T-helper 17 cell (primary cell): Measurements from ENCODE around the gene PTCH2. TPM values are rescaled to one million over a fixed set of nuclear protein-coding genes. Genes with fewer than 3 reads are reported as not detected.

Source experiments
- ATAC-seq: fragments of 150-1000 bp; cut with Tn5 transposase; 2 replicates; pipeline ENCODE4 v1.10.0; 2021; ENCODE audit warnings: mild to moderate bottlenecking, moderate library complexity
- DNase-seq, 3 donors: peaks; one replicate each; pipeline versions ENCODE4 v3.0.0 to v3.0.0-alpha.2; 2020 to 2021
- H3K9me3 ChIP-seq: one replicate; pipeline ENCODE4 v1.7.0; 2013; ENCODE audit warnings: low read length, mild to moderate bottlenecking; ENCODE audit not compliant: control insufficient read depth, poor library complexity, severe bottlenecking
- H3K27ac Mint-ChIP-seq: one replicate; pipeline ENCODE4 v1.8.0; 2022; ENCODE audit warnings: mild to moderate bottlenecking, moderate library complexity, mixed read lengths
- H3K27me3 Mint-ChIP-seq: one replicate; pipeline ENCODE4 v1.8.0; 2022; ENCODE audit warnings: mixed read lengths
- H3K36me3 Mint-ChIP-seq: one replicate; pipeline ENCODE4 v1.8.0; 2022; ENCODE audit warnings: low read depth, mixed read lengths
- H3K4me1 Mint-ChIP-seq: one replicate; pipeline ENCODE4 v1.8.0; 2022; ENCODE audit warnings: mild to moderate bottlenecking, mixed read lengths
- H3K4me3 Mint-ChIP-seq: one replicate; pipeline ENCODE4 v1.8.0; 2022; ENCODE audit warnings: mild to moderate bottlenecking, moderate library complexity, mixed read lengths
- total RNA-seq, 4 donors: library from RNA in 2 of 4; stranded (reverse) in 2 of 4; gene quantifications; one replicate each; pipeline ENCODE4 v1.2.3 and lab custom pipeline; 2022 to 2026

The PTCH2 gene, protein sequence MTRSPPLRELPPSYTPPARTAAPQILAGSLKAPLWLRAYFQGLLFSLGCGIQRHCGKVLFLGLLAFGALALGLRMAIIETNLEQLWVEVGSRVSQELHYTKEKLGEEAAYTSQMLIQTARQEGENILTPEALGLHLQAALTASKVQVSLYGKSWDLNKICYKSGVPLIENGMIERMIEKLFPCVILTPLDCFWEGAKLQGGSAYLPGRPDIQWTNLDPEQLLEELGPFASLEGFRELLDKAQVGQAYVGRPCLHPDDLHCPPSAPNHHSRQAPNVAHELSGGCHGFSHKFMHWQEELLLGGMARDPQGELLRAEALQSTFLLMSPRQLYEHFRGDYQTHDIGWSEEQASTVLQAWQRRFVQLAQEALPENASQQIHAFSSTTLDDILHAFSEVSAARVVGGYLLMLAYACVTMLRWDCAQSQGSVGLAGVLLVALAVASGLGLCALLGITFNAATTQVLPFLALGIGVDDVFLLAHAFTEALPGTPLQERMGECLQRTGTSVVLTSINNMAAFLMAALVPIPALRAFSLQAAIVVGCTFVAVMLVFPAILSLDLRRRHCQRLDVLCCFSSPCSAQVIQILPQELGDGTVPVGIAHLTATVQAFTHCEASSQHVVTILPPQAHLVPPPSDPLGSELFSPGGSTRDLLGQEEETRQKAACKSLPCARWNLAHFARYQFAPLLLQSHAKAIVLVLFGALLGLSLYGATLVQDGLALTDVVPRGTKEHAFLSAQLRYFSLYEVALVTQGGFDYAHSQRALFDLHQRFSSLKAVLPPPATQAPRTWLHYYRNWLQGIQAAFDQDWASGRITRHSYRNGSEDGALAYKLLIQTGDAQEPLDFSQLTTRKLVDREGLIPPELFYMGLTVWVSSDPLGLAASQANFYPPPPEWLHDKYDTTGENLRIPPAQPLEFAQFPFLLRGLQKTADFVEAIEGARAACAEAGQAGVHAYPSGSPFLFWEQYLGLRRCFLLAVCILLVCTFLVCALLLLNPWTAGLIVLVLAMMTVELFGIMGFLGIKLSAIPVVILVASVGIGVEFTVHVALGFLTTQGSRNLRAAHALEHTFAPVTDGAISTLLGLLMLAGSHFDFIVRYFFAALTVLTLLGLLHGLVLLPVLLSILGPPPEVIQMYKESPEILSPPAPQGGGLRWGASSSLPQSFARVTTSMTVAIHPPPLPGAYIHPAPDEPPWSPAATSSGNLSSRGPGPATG
- total RNA-seq = 1 to 10 TPM; 1.6 to 1.7 TPM
- total RNA-seq (lab: John Stamatoyannopoulos, UW) = 0.93 to 2.3 reads per million in 2 donors

DNA sequence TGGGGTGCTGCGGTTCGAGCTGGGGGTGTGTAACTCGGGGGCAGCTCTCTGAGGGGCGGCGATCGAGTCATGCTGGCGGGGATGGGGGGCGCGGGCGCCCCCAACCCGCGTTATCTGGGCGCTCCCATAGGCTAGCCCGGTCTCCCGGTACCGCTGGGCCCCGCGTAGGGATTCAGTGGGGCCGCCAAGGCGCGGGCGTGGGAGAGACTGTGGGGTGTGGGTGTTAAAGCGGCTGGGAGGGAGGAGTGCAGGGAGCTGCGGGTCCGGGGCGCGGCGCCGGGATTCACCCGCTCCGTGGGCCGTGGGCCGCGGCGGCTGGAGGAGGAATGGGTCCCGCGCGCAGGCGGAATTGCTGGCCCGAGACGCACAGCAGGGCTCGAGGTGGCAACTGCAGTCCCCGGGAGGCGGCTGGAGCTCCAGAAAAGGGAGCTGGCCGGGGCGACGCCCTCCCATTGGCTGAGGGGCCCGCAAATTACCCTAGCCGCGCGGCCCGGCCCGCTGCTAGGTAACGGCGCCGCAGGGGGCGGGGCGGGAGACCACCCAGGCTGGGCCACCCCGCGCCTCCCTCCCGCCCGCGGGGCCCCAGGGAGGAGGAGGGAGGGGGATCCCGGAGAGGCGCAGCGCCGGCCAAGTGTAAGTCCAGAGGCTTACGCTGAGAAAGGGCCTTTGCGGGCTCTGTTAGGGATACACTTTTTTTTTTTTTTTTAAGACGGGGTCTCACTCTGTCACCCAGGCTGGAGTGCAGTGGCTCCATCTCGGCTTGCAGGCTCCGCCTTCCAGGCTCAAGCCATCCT is at the start of gene PTCH2:
PTCH2 (minus strand) TSS at position 392 of the 794 bp plus-strand sequence; CDS start at position 71, 321 bp downstream.
- DNase-seq = no peak
- Mint-ChIP-seq H3K27ac (peak within 1 kb of the TSS; percentile 69), H3K36me3 (no peaks in the 10 kb centered on the region)

DNA sequence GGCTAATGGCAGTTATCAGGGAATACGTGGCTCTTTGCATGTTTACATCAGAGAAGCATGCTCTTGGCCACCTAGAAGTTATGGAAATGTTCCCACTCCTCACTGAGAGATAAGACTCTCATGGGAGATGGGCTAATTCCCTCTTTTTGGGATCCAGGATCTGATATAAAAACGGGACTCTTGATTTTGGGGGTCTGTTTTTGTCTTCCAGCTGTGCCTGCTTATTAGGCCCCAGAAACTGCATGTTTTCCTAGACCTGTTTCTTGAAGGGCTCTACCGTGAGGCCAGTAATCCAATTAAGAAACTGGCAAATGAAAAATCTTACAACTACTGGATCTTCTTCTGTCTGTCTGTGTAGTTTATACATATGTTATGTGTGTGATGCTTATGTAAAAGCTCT is 47.0 kb upstream of the PTCH2 start:
- ATAC-seq (no peak), DNase-seq (no peak)
- Mint-ChIP-seq H3K4me1 (no peaks in the 10 kb centered on the region), H3K36me3 (peaks cover 7% of the 10 kb centered on the region), H3K27ac (no peak overlapping the region), H3K27me3 (no peaks in the 10 kb centered on the region), H3K4me3 (no peak overlapping the region)
- peaks cover 9% of the 10 kb centered on the region for H3K9me3 ChIP-seq

More for the DNA sequence above, at the start of gene PTCH2:
- peaks cover 26% of the 10 kb centered on the region for H3K27me3 Mint-ChIP-seq
- peak within 1 kb of the TSS; percentile 68 for H3K4me3 Mint-ChIP-seq
- H3K9me3 ChIP-seq = no peaks in the 10 kb centered on the region
- ATAC-seq = peak; percentile 61
- H3K4me1 Mint-ChIP-seq = peaks cover 4% of the 10 kb centered on the region

DNA sequence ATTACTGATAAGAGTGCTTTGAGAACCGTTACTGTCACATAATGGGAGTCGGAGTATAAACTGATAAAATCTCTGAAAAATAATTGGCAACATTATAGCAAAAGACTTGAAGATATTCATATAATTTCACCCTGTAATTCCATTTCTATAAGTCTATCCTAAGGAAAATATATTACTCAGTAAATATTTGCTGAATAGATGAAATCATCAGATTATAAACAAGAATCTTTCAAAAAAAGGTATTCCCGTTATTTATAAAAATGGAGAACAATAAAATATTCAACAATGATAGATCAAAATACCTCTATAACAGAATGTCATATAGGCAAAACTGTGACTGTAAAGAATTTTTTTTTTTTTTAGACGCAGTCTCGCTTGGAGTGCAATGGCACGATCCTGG is 42.4 kb upstream of the PTCH2 start:
- peaks cover 7% of the 10 kb centered on the region for H3K36me3 Mint-ChIP-seq
- H3K4me1 Mint-ChIP-seq = no peaks in the 10 kb centered on the region
- H3K4me3 Mint-ChIP-seq = no peak overlapping the region
- no peak overlapping the region for H3K27ac Mint-ChIP-seq
- peaks cover 9% of the 10 kb centered on the region for H3K9me3 ChIP-seq
- H3K27me3 Mint-ChIP-seq = no peaks in the 10 kb centered on the region
- no peak for ATAC-seq
- no peak for DNase-seq

DNA sequence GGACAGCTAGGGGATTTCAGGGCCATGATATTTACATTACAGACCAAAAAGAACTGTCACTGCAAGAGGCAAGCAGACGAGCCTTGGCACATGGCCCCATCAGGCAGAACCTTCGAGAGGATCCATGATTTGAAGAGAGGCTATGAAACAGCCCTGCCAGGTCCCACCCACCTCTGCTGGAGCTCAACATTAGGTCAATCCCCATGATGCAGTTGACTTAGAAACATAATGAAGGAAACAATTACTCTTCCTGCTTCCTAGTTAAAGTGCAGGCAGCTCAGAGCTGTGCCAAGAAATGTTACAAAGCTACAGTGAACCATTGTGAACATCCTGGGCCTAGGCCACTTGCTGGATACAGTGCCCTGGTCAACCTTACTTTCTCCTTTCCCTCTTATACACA is 41.7 kb upstream of the PTCH2 start:
- ATAC-seq (no peak), DNase-seq (no peak)
- peaks cover 5% of the 10 kb centered on the region for H3K9me3 ChIP-seq
- H3K36me3 Mint-ChIP-seq = peaks cover 8% of the 10 kb centered on the region
- H3K4me1 Mint-ChIP-seq = no peaks in the 10 kb centered on the region
- no peak overlapping the region for H3K27ac Mint-ChIP-seq
- H3K27me3 Mint-ChIP-seq = no peaks in the 10 kb centered on the region
- H3K4me3 Mint-ChIP-seq = no peak overlapping the region

DNA sequence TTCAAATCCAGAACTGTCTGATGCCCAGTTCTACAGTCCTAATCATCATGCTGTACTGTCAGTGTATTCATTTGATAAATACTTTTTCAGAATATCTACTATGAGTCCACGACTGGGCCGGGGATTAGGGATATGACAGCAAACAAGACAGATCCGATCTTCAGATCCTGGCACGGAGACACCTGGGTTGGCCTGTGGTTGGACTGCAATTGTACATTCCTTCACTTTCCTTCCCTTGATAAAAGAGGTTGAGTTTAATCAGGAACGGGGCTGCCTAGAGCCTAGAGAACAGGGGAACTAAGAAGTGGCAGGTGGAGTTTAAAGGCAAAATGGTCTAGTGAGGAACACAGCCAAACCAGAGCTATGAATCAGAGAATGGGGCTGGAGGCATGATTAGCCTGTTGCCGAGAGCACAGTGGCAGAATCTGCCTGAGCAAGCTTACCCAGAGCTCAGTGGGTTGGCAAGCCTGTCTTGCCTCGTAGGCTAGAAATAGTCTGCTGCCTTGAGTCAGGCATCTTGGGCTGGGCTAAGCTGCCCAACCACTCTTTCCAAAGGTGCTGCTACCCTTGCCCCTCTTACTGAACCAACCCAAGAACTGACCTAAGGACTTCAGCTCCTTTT is 38.1 kb upstream of the PTCH2 start:
- H3K36me3 Mint-ChIP-seq = peaks cover 11% of the 10 kb centered on the region
- no peak for ATAC-seq
- H3K9me3 ChIP-seq = no peaks in the 10 kb centered on the region
- peaks cover 2% of the 10 kb centered on the region for H3K4me1 Mint-ChIP-seq
- DNase-seq = no peak
- no peak overlapping the region for H3K4me3 Mint-ChIP-seq
- H3K27me3 Mint-ChIP-seq = no peaks in the 10 kb centered on the region
- H3K27ac Mint-ChIP-seq = no peak overlapping the region

DNA sequence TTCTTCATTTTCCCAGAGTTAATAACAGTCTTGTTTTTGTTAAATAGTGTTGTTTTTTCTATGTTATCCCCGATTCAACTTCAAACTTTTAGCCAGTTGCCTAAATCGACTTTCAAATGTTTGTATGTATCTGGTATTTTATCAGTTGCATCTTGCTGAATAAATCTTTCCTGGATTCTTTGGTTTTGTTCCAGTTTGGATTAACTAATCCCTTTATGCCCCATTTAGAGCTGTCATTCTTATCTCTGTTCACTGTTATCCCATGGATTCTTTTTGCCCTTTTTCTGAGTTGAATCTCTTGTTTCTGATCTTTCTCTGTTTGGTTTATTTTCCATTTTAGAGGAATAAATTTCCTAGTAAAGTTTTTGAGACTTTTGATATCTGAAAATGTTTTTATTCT is 31.1 kb upstream of the PTCH2 start:
- H3K27me3 Mint-ChIP-seq = no peaks in the 10 kb centered on the region
- peaks cover 9% of the 10 kb centered on the region for H3K4me1 Mint-ChIP-seq
- DNase-seq (no peak), ATAC-seq (no peak)
- no peak overlapping the region for H3K4me3 Mint-ChIP-seq
- no peak overlapping the region for H3K27ac Mint-ChIP-seq
- no peaks in the 10 kb centered on the region for H3K9me3 ChIP-seq
- H3K36me3 Mint-ChIP-seq = peaks cover 23% of the 10 kb centered on the region

DNA sequence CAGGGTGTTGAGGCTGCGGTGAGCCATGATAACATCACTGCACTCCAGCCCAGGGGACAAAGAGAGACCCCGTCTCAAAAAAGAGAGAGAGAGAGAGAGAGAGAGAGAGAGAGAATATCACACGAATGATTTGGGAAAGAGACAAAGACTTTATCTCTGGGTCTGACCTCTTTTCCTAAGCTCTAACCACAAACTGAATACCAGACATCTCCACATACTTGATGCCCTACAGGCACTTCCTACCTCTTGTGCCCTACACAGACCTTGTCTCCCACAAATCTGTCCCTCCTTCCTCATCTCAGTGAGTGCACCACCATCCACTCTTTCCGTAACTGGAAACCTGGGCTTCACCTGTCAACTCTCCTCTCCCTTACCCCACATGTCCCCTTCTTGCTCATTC is 27.0 kb upstream of the PTCH2 start:
- peaks cover 23% of the 10 kb centered on the region for H3K36me3 Mint-ChIP-seq
- no peaks in the 10 kb centered on the region for H3K27me3 Mint-ChIP-seq
- ATAC-seq = no peak
- H3K9me3 ChIP-seq = no peaks in the 10 kb centered on the region
- no peak overlapping the region for H3K27ac Mint-ChIP-seq
- H3K4me1 Mint-ChIP-seq = peaks cover 10% of the 10 kb centered on the region
- no peak for DNase-seq
- H3K4me3 Mint-ChIP-seq = no peak overlapping the region

DNA sequence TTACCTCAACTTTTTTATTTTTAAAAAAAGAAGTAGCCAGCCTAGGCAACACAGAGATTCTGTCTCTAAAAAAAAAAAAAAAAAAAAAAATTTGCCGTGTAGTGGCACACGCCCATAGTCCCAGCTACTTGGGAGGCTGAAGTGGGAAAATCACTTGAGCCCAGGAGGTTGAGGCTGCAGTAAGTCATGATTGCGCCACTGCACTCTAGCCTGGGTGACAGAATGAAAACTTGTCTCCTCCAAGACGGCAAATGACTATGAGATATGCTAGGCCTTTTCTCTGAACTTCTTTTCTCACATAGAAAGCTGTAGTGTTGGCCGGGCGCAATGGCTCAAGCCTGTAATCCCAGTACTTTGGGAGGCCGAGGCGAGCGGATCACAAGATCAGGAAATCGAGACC is 24.7 kb upstream of the PTCH2 start:
- Mint-ChIP-seq H3K36me3 (peaks cover 16% of the 10 kb centered on the region), H3K4me1 (peaks cover 10% of the 10 kb centered on the region), H3K4me3 (no peak overlapping the region), H3K27ac (no peak overlapping the region), H3K27me3 (no peaks in the 10 kb centered on the region)
- ATAC-seq = no peak
- no peaks in the 10 kb centered on the region for H3K9me3 ChIP-seq
- DNase-seq = no peak

DNA sequence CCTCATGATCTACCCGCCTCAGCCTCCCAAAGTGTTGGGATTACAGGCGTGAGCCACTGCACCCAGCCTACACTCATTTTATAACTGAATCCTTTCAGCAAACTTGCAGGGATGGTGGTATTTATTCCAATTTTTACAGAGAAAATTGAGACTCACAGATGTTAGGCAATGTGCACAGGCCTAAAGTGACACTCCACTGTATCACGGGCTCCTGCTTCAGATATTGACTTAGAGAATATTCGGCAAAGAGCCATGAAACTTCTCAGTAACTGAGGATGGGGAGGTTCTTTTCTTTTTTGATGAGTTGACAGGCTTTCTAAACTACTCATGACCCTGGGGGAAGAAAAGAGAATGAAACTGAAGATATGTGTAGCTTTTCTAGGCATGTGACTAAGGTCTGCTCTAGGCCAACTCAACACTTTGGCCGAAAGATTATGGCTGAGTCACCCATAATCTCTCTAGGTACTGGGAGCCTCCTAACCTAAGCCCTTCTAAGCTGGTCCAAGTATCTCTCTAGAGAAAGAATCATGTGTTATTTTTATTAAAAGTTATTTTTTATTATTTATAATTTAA is 19.9 kb upstream of the PTCH2 start:
- H3K9me3 ChIP-seq = no peaks in the 10 kb centered on the region
- no peak overlapping the region for H3K4me3 Mint-ChIP-seq
- no peak for ATAC-seq
- no peaks in the 10 kb centered on the region for H3K27me3 Mint-ChIP-seq
- H3K4me1 Mint-ChIP-seq = peaks cover 2% of the 10 kb centered on the region
- no peak overlapping the region for H3K27ac Mint-ChIP-seq
- DNase-seq = no peak
- peaks cover 5% of the 10 kb centered on the region for H3K36me3 Mint-ChIP-seq

DNA sequence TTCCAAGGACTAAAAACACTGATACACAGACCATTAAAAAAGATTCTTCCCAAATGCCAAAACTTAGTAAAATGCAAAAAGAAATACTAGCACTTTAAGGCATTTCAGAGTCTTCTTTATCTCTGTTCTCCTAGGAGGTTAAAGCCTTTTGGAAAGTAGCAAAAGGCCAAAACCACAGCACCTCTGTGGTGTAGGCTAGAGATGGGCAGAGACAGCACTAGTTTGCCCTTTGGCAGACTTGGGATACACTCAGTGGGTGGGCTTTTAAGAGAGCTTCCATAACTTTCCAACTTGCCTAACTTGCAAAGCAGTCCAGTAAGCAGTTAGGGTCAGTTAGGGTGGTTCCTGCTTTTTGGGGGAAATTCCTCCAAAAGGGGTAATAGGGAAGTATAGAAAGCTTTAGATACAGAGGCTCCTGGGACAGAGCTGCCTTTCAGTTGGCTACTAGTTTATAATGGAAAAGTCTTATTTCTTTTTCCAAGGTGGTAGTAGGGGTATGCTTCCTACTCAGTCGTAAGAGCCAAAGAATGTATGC is 17.9 kb upstream of the PTCH2 start:
- H3K9me3 ChIP-seq = no peaks in the 10 kb centered on the region
- ATAC-seq (no peak), DNase-seq (no peak)
- no peak overlapping the region for H3K4me3 Mint-ChIP-seq
- peaks cover 2% of the 10 kb centered on the region for H3K4me1 Mint-ChIP-seq
- H3K27ac Mint-ChIP-seq = no peak overlapping the region
- H3K36me3 Mint-ChIP-seq = peaks cover 5% of the 10 kb centered on the region
- no peaks in the 10 kb centered on the region for H3K27me3 Mint-ChIP-seq

DNA sequence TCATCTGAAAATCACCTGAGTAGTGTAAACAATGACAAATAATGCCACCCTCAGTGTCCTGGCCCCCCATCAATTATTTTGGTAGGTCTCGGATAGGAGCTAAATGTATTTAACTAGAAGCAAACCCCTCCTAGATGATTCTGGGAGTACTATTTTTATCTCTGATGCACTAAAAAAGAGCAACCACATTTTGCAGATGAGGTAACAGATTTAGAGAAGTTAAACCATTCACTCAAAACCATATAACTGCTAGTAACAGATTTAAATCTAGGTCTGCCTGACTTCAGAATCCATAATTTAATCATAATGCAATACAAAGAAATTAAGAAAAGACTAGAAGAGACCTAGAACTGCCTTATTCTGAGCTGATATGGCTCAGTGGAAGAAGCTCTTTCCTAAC is 17.3 kb upstream of the PTCH2 start:
- H3K36me3 Mint-ChIP-seq = peaks cover 5% of the 10 kb centered on the region
- ATAC-seq (no peak), DNase-seq (no peak)
- H3K4me3 Mint-ChIP-seq = no peak overlapping the region
- no peaks in the 10 kb centered on the region for H3K9me3 ChIP-seq
- H3K4me1 Mint-ChIP-seq = peaks cover 2% of the 10 kb centered on the region
- H3K27me3 Mint-ChIP-seq = no peaks in the 10 kb centered on the region
- H3K27ac Mint-ChIP-seq = no peak overlapping the region

DNA sequence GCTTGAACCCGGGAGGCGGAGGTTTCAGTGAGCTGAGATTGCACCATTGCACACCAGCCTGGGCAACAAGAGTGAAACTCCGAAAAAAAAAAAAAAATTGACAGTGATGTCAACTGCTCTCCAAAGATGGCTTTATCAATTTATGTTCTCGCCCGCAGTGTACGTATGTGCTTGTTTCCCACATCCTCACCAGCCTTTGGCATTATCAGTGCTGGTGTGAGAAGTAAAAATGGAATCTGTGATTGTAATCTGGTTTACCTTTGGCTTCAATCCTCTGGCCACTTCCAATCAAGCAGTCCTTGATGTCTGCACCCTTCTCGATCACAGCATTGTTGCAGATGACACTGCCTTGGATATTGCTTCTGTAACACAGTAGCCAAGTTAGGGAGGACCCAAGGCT is 14.4 kb upstream of the PTCH2 start:
- H3K27ac Mint-ChIP-seq = no peak overlapping the region
- H3K36me3 Mint-ChIP-seq = peaks cover 12% of the 10 kb centered on the region
- ATAC-seq (no peak), DNase-seq (no peak)
- peaks cover 6% of the 10 kb centered on the region for H3K4me1 Mint-ChIP-seq
- H3K27me3 Mint-ChIP-seq = no peaks in the 10 kb centered on the region
- no peak overlapping the region for H3K4me3 Mint-ChIP-seq
- H3K9me3 ChIP-seq = no peaks in the 10 kb centered on the region
